GM19395 (cell line): ENCODE measurements around the gene MCC.

ENCODE experiments used
- ATAC-seq: cut with Tn5 transposase; IDR thresholded peaks from one replicate; pipeline ENCODE4 v1.9.1; 2021; ENCODE audit warnings: mild to moderate bottlenecking, moderate library complexity; ENCODE audit not compliant: unreplicated experiment

Gene MCC

GRCh38 chr5:113124265-113124664, 364.0 kb downstream of the MCC start:
- ATAC-seq: no peak

GRCh38 chr5:113123618-113124017, 364.6 kb downstream of the MCC start:
- ATAC-seq: no peak

- ATAC-seq: no peak
Measured at GRCh38 chr5:113122053-113122452, 366.2 kb downstream of the MCC start.

GRCh38 chr5:113119246-113119924, 368.9 kb downstream of the MCC start:
- ATAC-seq: no peak

GRCh38 chr5:113118765-113119164, 369.5 kb downstream of the MCC start:
- no peak for ATAC-seq

- ATAC-seq: no peak
Measured at GRCh38 chr5:113118298-113118697, 370.0 kb downstream of the MCC start.

- ATAC-seq: no peak
Measured at GRCh38 chr5:113117543-113118115, 370.6 kb downstream of the MCC start.

DNA sequence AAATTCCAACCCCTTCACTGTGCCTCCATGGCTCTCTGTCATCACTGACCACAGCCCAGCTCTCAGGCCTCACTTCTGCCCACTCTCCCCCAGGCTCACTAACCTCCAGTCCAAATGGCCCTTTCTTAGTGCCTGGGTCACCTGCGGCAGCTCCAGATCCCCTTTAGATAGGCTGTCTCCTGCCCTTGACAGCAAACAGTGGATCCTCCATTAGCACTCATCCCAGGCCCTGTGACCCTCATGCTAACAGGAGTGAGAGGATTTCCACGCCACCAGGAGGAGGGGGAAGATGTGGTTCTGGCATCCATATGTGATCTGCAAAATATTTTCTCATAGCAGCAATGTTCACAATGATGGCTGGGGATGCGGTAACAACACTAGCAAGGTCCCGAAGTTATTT, 372.3 kb downstream of the MCC start:
- no peak for ATAC-seq

- ATAC-seq: no peak
Measured at GRCh38 chr5:113115061-113115460, 373.2 kb downstream of the MCC start.

- no peak for ATAC-seq
Measured at GRCh38 chr5:113114559-113114958, 373.7 kb downstream of the MCC start.

DNA sequence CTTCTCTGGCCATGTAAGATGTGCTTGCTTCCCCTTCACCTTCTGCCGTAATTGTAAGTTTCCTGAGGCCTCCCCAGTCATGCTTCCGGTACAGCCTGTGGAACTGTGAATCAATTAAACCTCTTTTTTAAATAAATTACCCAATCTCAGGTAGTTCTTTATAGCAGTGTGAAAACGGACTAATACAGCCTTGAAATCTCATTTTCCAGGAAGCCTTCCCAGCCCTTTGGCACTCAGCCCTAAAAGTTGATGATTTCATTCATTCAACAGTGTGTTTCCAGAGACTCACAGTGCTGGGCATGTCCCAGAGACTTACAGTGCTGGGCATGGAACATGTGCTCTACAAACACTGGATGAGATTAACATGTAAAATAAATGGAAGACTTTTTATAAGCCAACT, 375.8 kb downstream of the MCC start:
- no peak for ATAC-seq

GRCh38 chr5:113110117-113110516, 378.1 kb downstream of the MCC start:
- no peak for ATAC-seq

GRCh38 chr5:113109344-113109743, 378.9 kb downstream of the MCC start:
- no peak for ATAC-seq

- ATAC-seq: no peak
Measured at GRCh38 chr5:113108485-113108884, 379.8 kb downstream of the MCC start.

DNA sequence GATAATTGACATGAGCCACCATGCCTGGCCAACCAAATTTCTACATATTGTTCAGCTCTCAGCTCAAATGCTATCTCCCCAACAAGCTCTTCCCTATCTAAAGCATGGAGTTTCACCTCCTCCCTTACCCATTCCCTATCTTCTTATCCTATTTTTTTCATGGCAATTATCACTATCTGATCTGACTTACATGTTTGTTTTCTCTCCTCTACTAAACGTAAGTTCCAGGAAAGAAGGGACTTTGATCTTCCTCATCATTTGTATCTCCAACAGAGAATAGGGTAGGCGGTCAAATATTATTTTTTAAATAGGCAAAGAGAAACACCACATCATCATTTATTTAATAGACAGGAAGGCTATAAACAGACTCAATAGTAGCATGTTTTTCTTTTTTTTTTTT, 381.4 kb downstream of the MCC start:
- no peak for ATAC-seq

DNA sequence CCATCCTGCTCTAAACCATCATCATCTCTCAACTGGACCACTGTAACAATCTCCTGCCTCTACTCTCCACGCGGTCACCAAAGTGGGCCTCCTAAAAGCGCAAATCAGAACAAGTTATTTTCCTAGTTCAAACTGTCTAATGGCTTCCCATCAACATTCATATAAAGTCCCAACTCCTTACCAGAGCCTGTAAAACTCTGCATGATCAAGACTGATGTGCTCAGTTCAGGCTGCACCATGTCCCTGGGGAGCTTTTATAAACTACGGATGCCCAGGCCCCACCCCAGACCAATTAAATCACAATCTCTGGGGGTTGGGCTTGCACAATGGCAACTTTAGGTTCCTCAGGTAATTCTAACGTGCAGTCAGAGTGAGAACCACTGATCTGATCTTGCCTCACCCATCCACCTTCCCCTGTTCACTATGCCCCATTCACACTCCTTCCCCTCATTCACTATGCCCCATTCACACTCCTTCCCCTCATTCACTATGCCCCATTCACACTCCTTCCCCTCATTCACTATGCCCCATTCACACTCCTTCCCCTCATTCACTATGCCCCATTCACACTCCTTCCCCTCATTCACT, 382.5 kb downstream of the MCC start:
- no peak for ATAC-seq

GRCh38 chr5:113103330-113103729, 384.9 kb downstream of the MCC start:
- ATAC-seq: no peak

DNA sequence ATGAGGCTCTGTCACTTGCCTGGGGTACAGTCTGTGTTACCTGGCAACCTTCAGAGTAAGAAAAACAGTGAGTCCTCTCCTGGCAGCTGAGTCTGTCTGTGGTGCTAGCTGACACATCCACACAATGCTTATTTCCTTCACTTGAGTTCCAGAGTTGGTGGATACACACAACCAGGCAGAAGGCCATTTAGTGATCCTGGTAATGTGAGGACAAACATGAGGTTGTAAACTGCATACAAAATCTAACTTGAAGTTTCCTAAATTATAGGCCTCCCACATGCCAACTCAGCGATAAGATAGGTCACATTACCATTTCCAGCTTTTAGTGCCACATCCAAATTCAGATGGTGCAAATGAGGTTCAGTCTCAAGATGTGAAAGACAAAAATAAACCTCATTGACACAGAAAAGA, 386.1 kb downstream of the MCC start:
- ATAC-seq: no peak

DNA sequence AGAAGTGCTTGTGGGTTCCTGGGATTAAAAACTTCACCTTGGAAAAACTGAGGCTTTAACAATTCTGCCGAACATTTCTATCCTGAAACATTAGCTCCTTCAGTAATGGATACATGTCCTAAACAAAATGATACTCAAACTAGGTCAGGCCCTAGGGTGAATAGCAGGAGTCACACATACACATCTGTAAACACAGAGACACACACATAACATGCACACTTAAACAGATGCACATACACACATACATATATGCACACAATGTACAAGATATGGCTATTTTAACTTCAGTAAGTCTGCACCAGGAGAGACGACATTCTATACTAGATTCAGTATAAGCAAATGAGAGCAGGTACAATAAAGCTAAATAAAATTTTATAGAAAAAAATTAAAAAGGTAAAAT, 387.3 kb downstream of the MCC start:
- no peak for ATAC-seq

DNA sequence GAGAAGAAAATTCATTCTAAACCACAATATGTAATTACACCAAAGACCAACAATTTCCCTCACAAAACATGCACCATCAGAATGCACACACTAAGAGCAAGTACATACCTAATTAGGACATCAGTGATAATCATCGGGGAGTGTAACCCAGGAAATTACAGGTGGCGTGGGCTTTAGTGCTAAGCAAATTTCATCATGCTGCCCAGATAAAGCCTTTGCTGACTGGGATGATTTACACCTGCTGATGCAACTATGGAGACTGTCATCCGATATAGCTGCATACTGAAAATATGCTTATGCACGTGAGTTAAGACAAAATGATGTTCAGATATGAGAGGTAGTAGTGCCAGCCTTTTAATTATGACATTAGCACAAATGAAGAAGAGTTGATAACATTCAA, 388.4 kb downstream of the MCC start:
- no peak for ATAC-seq

DNA sequence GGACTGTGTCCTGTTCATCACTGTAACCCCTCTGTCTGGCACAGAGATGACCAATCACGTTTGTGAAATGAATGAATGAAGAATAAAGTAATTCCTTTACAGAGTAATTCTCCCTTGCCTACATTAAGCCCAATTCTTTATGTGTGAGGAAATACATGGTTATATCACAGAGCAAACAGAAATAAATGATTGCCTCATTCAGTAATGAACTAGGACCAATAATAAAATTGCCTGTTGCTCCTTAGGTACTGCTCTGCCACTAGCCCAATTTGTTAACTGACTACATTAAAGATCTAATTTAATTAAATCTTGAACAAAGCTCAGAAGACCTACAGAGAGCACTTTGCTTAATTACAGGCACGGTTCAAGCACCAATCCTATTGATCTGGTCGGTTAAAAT, 389.9 kb downstream of the MCC start:
- no peak for ATAC-seq

DNA sequence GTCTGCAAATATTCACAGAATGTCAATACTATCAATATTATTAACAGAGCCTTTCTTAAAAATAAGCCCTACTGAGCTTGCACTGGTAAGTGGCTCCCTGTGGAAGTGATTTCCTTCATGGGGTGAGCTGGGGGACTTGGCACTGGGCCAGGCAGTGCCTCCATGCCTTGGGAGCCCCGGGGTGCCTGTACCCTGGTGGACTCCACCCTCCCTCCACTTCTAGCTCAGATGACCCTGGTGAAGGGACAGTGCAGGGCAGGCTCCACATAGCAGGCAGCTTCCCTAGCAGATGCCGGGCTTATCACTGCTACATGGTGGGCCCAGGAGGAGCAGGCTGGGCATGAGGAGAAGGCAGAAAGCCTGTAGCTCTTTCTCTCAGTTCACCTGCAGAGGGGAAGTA, 392.4 kb downstream of the MCC start:
- ATAC-seq: no peak

- no peak for ATAC-seq
Measured at GRCh38 chr5:113093558-113093957, 394.7 kb downstream of the MCC start.
